Panc1 (cell line): ENCODE measurements around the gene IPO11.

ENCODE experiments used
- POLR2AphosphoS5 ChIP-seq: IDR thresholded peaks from 2 replicates; pipeline ENCODE4 v1.6.1; 2012; ENCODE audit warnings: mild to moderate bottlenecking, low read depth, low read length, moderate library complexity
- SIN3A ChIP-seq: IDR thresholded peaks from 2 replicates; pipeline ENCODE4 v1.6.1; 2012; ENCODE audit warnings: low read depth, mild to moderate bottlenecking, low read length, moderate library complexity, borderline replicate concordance; ENCODE audit not compliant: insufficient read depth
- TF ChIP-seq, protein P1 (sequence below): fragments of 450-650 bp; IDR thresholded peaks from 2 replicates; pipeline ENCODE4 v1.5.1; 2017; ENCODE audit warnings: mild to moderate bottlenecking
- TF ChIP-seq, protein P2 (sequence below), 2 experiments: IDR thresholded peaks; 2 replicates each; pipeline ENCODE4 v1.6.1; 2011 to 2012; ENCODE audit warnings: low read depth in 2 of 2, control low read depth in 1 of 2, low read length in 1 of 2, mild to moderate bottlenecking in 1 of 2, moderate library complexity in 1 of 2; ENCODE audit not compliant: insufficient read depth in 1 of 2

DNA sequence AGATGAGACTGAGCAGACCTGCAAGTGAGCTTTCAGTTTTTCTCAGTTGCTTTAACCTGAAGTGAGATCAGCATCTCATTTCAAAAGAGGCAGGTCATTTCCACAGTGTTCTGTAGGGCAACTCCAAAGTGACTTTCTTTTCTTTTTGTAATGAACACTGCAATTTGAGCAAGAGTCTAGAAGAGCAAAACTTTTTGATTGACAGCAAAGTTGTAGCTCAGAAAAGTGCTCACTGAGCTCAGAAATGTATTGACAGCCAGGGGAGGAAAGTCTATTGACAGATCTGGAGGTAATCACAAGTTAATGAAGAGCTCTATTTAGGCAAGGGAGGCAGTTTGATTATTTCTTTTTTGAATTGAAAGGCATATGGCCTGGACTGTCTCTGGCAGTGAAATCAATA is 220.7 kb downstream of the IPO11 start:
- TF ChIP-seq, protein P1, sequence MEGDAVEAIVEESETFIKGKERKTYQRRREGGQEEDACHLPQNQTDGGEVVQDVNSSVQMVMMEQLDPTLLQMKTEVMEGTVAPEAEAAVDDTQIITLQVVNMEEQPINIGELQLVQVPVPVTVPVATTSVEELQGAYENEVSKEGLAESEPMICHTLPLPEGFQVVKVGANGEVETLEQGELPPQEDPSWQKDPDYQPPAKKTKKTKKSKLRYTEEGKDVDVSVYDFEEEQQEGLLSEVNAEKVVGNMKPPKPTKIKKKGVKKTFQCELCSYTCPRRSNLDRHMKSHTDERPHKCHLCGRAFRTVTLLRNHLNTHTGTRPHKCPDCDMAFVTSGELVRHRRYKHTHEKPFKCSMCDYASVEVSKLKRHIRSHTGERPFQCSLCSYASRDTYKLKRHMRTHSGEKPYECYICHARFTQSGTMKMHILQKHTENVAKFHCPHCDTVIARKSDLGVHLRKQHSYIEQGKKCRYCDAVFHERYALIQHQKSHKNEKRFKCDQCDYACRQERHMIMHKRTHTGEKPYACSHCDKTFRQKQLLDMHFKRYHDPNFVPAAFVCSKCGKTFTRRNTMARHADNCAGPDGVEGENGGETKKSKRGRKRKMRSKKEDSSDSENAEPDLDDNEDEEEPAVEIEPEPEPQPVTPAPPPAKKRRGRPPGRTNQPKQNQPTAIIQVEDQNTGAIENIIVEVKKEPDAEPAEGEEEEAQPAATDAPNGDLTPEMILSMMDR, result no peak
- TF ChIP-seq, protein P2, sequence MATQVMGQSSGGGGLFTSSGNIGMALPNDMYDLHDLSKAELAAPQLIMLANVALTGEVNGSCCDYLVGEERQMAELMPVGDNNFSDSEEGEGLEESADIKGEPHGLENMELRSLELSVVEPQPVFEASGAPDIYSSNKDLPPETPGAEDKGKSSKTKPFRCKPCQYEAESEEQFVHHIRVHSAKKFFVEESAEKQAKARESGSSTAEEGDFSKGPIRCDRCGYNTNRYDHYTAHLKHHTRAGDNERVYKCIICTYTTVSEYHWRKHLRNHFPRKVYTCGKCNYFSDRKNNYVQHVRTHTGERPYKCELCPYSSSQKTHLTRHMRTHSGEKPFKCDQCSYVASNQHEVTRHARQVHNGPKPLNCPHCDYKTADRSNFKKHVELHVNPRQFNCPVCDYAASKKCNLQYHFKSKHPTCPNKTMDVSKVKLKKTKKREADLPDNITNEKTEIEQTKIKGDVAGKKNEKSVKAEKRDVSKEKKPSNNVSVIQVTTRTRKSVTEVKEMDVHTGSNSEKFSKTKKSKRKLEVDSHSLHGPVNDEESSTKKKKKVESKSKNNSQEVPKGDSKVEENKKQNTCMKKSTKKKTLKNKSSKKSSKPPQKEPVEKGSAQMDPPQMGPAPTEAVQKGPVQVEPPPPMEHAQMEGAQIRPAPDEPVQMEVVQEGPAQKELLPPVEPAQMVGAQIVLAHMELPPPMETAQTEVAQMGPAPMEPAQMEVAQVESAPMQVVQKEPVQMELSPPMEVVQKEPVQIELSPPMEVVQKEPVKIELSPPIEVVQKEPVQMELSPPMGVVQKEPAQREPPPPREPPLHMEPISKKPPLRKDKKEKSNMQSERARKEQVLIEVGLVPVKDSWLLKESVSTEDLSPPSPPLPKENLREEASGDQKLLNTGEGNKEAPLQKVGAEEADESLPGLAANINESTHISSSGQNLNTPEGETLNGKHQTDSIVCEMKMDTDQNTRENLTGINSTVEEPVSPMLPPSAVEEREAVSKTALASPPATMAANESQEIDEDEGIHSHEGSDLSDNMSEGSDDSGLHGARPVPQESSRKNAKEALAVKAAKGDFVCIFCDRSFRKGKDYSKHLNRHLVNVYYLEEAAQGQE (IDR thresholded peaks at IDR 0.05; ENCODE audit: insufficient read depth in 1 of 2, low read depth in 2 of 2, low read length in 1 of 2), result no peak
- no peak for TF ChIP-seq POLR2AphosphoS5
- TF ChIP-seq SIN3A, result no peak
